NCI-H460 (cell line): ENCODE data around the gene UNK. TPM values are rescaled to one million over a fixed set of nuclear protein-coding genes. Genes with fewer than 3 reads are reported as not detected.
"Not testable (repeated sequence)": the region's sequence is repeated elsewhere in the genome, so short reads cannot be mapped to it uniquely, and the experiment has no call there.

ENCODE experiments used
- DNase-seq: peaks from one replicate; pipeline ENCODE4 v3.0.0-alpha.2; 2016; ENCODE audit warnings: low read depth; ENCODE audit errors: extremely low read depth
- total RNA-seq: library from RNA; depleted of rRNA; stranded (reverse); fragments of >200 nt; shearing (Covaris generic); gene quantifications from 2 replicates; pipeline ENCODE4 v1.2.3, GENCODE V29; 2014; rRNA removed

The UNK gene
- total RNA-seq, 1 experiment from 2014 or later, result 33.8 TPM

- peak; percentile 84 for DNase-seq
These were observed 84.9 kb downstream of the UNK start for GRCh38 chr17:75869282-75870141.

- not testable (repeated sequence) for DNase-seq
These were observed 85.6 kb downstream of the UNK start for GRCh38 chr17:75870228-75870627.

- peak; percentile 84 for DNase-seq
These were observed 88.1 kb downstream of the UNK start for GRCh38 chr17:75872434-75873351.

- no peak for DNase-seq
These were observed 89.1 kb downstream of the UNK start for GRCh38 chr17:75873587-75874322.

- no peak for DNase-seq
These were observed 89.9 kb downstream of the UNK start for GRCh38 chr17:75874323-75875181.

Other genes starting within 250 kb of the UNK start
- gene MYO15B, start 197.0 kb upstream of the UNK start, total RNA-seq, result 1.2 and 2.9 TPM in 2 replicates
- gene SMIM5, start 151.4 kb upstream of the UNK start, total RNA-seq, result 0.02 TPM in 1 of 2 replicates, not detected in the other
- gene RECQL5, start 117.7 kb upstream of the UNK start, total RNA-seq, result 23.5 and 25.5 TPM in 2 replicates
- gene SAP30BP, start 117.5 kb upstream of the UNK start, total RNA-seq, result 57.3 and 62.1 TPM in 2 replicates
- 14.5 and 18.0 TPM in 2 replicates for gene ITGB4, start 63.3 kb upstream of the UNK start, total RNA-seq
- gene GALK1, start 19.6 kb upstream of the UNK start, total RNA-seq, result 21.6 and 23.1 TPM in 2 replicates
- 0.57 and 0.66 TPM in 2 replicates for gene UNC13D, start 59.6 kb downstream of the UNK start, total RNA-seq
- gene WBP2, start 70.5 kb downstream of the UNK start, total RNA-seq, result 32.0 and 36.7 TPM in 2 replicates
- 38.0 and 50.4 TPM in 2 replicates for gene TRIM47, start 93.8 kb downstream of the UNK start, total RNA-seq
- 30.2 and 32.0 TPM in 2 replicates for gene TRIM65, start 112.1 kb downstream of the UNK start, total RNA-seq
- 42.6 and 43.0 TPM in 2 replicates for gene MRPL38, start 120.1 kb downstream of the UNK start, total RNA-seq
- 6.8 and 9.1 TPM in 2 replicates for gene FBF1, start 156.2 kb downstream of the UNK start, total RNA-seq
- gene ACOX1, start 194.4 kb downstream of the UNK start, total RNA-seq, result 24.9 and 28.4 TPM in 2 replicates
- 18.2 and 18.9 TPM in 2 replicates for gene TEN1, start 194.4 kb downstream of the UNK start, total RNA-seq
- gene CDK3, start 216.0 kb downstream of the UNK start, total RNA-seq, result 4.8 and 7.7 TPM in 2 replicates
- 8.0 and 8.6 TPM in 2 replicates for gene EVPL, start 242.5 kb downstream of the UNK start, total RNA-seq